ENCODE data around the gene HDDC2.

The HDDC2 gene

GRCh38 chr6:125269328-125269985 lies 32.3 kb downstream of the HDDC2 start:
- H3K79me2 ChIP-seq (ENCODE audit: insufficient read depth, low read depth): no peaks in the 10 kb centered on the region

GRCh38 chr6:125268765-125269164 lies 33.0 kb downstream of the HDDC2 start:
- Histone ChIP-seq H3K27me3 (ENCODE audit: insufficient read depth, low read depth) (no peaks in the 10 kb centered on the region), H3K4me3 (IDR thresholded peaks at IDR 0.05; ENCODE audit: insufficient read depth, low read depth, low read length) (no peak overlapping the region), H3K9ac (no peak overlapping the region), H3K4me2 (no peak overlapping the region), H2AFZ (ENCODE audit: low read depth) (no peak overlapping the region), H3K36me3 (ENCODE audit: insufficient read depth) (no peaks in the 10 kb centered on the region), H3K27ac (no peak overlapping the region), H3K79me2 (ENCODE audit: insufficient read depth, low read depth) (no peaks in the 10 kb centered on the region), H4K20me1 (ENCODE audit: insufficient read depth) (no peaks in the 10 kb centered on the region), H3K4me1 (ENCODE audit: low read depth, poor library complexity, severe bottlenecking) (no peaks in the 10 kb centered on the region)
- no peak for TF ChIP-seq CTCF (conservative IDR thresholded peaks at IDR 0.05; ENCODE audit: low read depth, low read length)

More at GRCh38 chr6:125269328-125269985, 32.3 kb downstream of the HDDC2 start:
- H3K4me3 ChIP-seq (IDR thresholded peaks at IDR 0.05; ENCODE audit: insufficient read depth, low read depth, low read length): no peak overlapping the region
- no peak for TF ChIP-seq CTCF (conservative IDR thresholded peaks at IDR 0.05; ENCODE audit: low read depth, low read length)
- no peak overlapping the region for H3K9ac ChIP-seq
- no peaks in the 10 kb centered on the region for H3K27me3 ChIP-seq (ENCODE audit: insufficient read depth, low read depth)
- H3K36me3 ChIP-seq (ENCODE audit: insufficient read depth): no peaks in the 10 kb centered on the region
- no peak overlapping the region for H3K4me2 ChIP-seq
- H4K20me1 ChIP-seq (ENCODE audit: insufficient read depth): no peaks in the 10 kb centered on the region
- no peak overlapping the region for H2AFZ ChIP-seq (ENCODE audit: low read depth)
- H3K27ac ChIP-seq: no peak overlapping the region
- H3K4me1 ChIP-seq (ENCODE audit: low read depth, poor library complexity, severe bottlenecking): no peaks in the 10 kb centered on the region

GRCh38 chr6:125267806-125268523 lies 33.8 kb downstream of the HDDC2 start:
- H2AFZ ChIP-seq (ENCODE audit: low read depth): no peak overlapping the region
- H3K79me2 ChIP-seq (ENCODE audit: insufficient read depth, low read depth): no peaks in the 10 kb centered on the region
- no peak overlapping the region for H3K4me2 ChIP-seq
- TF ChIP-seq CTCF (conservative IDR thresholded peaks at IDR 0.05; ENCODE audit: low read depth, low read length): no peak
- no peak overlapping the region for H3K9ac ChIP-seq
- H3K4me1 ChIP-seq (ENCODE audit: low read depth, poor library complexity, severe bottlenecking): no peaks in the 10 kb centered on the region
- H3K27ac ChIP-seq: no peak overlapping the region
- H3K4me3 ChIP-seq (IDR thresholded peaks at IDR 0.05; ENCODE audit: insufficient read depth, low read depth, low read length): no peak overlapping the region
- no peaks in the 10 kb centered on the region for H3K36me3 ChIP-seq (ENCODE audit: insufficient read depth)
- no peaks in the 10 kb centered on the region for H4K20me1 ChIP-seq (ENCODE audit: insufficient read depth)
- H3K27me3 ChIP-seq (ENCODE audit: insufficient read depth, low read depth): no peaks in the 10 kb centered on the region

- Histone ChIP-seq H3K36me3 (ENCODE audit: insufficient read depth) (no peaks in the 10 kb centered on the region), H3K4me3 (IDR thresholded peaks at IDR 0.05; ENCODE audit: insufficient read depth, low read depth, low read length) (no peak overlapping the region), H3K4me1 (ENCODE audit: low read depth, poor library complexity, severe bottlenecking) (no peaks in the 10 kb centered on the region), H3K79me2 (ENCODE audit: insufficient read depth, low read depth) (no peaks in the 10 kb centered on the region), H3K27ac (no peak overlapping the region), H3K27me3 (ENCODE audit: insufficient read depth, low read depth) (no peaks in the 10 kb centered on the region), H2AFZ (ENCODE audit: low read depth) (no peak overlapping the region), H3K4me2 (no peak overlapping the region), H3K9ac (no peak overlapping the region), H4K20me1 (ENCODE audit: insufficient read depth) (no peaks in the 10 kb centered on the region)
- no peak for TF ChIP-seq CTCF (conservative IDR thresholded peaks at IDR 0.05; ENCODE audit: low read depth, low read length)
Measured at GRCh38 chr6:125264476-125264875, 37.3 kb downstream of the HDDC2 start.

Data from KMS-11 (cell line).